ENCODE data around the gene PCSK6. TPM values are rescaled to one million over a fixed set of nuclear protein-coding genes. Genes with fewer than 3 reads are reported as not detected.

The PCSK6 gene
- total RNA-seq, 1 donor from 2014 or later: 5.4 TPM

DNA sequence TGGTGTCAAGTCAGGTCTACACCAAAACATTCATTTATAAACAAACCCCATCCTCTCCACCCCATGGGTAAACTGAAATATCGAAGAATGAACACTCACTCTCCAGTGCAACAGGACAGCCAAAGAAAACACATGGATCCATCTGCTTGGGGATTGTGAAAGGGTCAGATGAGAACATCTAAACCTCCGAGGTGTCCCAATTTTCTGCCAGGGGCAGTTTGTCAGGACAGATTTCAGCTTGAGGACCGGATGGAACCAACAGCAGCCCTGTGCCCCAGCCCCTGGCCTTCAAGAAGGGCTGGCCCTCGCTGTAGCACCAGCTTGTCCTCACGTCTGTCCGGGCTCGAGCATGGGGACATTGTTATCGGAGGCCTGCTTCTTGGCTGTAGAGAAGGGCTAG is 45.5 kb downstream of the PCSK6 start:
- TF ChIP-seq, protein P1, sequence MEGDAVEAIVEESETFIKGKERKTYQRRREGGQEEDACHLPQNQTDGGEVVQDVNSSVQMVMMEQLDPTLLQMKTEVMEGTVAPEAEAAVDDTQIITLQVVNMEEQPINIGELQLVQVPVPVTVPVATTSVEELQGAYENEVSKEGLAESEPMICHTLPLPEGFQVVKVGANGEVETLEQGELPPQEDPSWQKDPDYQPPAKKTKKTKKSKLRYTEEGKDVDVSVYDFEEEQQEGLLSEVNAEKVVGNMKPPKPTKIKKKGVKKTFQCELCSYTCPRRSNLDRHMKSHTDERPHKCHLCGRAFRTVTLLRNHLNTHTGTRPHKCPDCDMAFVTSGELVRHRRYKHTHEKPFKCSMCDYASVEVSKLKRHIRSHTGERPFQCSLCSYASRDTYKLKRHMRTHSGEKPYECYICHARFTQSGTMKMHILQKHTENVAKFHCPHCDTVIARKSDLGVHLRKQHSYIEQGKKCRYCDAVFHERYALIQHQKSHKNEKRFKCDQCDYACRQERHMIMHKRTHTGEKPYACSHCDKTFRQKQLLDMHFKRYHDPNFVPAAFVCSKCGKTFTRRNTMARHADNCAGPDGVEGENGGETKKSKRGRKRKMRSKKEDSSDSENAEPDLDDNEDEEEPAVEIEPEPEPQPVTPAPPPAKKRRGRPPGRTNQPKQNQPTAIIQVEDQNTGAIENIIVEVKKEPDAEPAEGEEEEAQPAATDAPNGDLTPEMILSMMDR (conservative IDR thresholded peaks at IDR 0.05): no peak
- Mint-ChIP-seq H3K4me3 (no peak overlapping the region), H3K27ac (ENCODE audit: unreplicated experiment) (no peak overlapping the region), H3K4me1 (peaks cover 7% of the 10 kb centered on the region), H3K36me3 (ENCODE audit: low read depth) (no peaks in the 10 kb centered on the region), H3K27me3 (ENCODE audit: low read depth) (no peaks in the 10 kb centered on the region), H3K9me3 (no peaks in the 10 kb centered on the region)
- DNase-seq (ENCODE audit: low read depth, low spot score): no peak

DNA sequence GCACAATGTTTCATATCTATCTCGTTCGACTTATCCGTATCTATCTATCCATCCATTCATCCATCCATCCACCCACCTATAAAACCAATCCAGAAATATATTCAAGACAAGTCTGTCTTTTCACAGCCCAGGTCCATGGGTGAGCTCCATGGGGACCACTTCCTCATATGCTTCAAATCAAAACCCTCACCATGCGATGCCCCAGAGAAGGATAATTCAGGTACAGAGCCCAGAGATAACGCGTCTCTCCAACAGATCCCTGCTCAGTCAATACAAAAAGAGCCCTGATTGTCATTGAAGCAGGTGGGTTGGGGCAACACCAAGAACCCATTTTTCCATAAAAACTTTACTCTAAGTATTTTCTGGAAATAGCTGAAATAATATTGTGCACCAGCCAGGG is 47.2 kb downstream of the PCSK6 start:
- Mint-ChIP-seq H3K27ac (ENCODE audit: unreplicated experiment) (no peak overlapping the region), H3K36me3 (ENCODE audit: low read depth) (peaks cover 2% of the 10 kb centered on the region), H3K9me3 (peaks cover 2% of the 10 kb centered on the region), H3K27me3 (ENCODE audit: low read depth) (no peaks in the 10 kb centered on the region), H3K4me3 (no peak overlapping the region), H3K4me1 (peaks cover 19% of the 10 kb centered on the region)
- TF ChIP-seq, protein P1 (conservative IDR thresholded peaks at IDR 0.05): no peak
- no peak for DNase-seq (ENCODE audit: low read depth, low spot score)

DNA sequence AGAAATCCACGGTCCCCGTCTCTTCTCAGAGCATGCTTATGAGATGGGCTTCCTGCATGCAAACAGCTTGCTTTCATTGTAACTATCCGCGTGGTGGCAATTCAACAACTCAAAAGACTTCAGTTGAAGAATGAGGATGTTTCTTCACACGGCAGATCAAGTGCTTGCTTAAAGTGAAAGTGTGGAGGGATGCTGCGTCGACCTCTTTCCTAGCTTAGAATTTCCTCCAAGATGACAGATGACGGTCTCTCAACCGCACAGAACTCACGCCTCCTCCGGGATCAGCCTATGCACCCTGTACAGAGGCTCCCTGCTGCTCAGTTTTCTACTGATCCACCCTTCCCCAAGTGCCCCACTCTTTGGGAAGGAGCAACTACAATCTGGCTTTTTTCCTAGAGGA is 47.8 kb downstream of the PCSK6 start:
- H3K4me1 Mint-ChIP-seq: peaks cover 23% of the 10 kb centered on the region
- peaks cover 2% of the 10 kb centered on the region for H3K9me3 Mint-ChIP-seq
- H3K27ac Mint-ChIP-seq (ENCODE audit: unreplicated experiment): no peak overlapping the region
- H3K27me3 Mint-ChIP-seq (ENCODE audit: low read depth): no peaks in the 10 kb centered on the region
- DNase-seq (ENCODE audit: low read depth, low spot score): no peak
- peaks cover 2% of the 10 kb centered on the region for H3K36me3 Mint-ChIP-seq (ENCODE audit: low read depth)
- H3K4me3 Mint-ChIP-seq: no peak overlapping the region
- TF ChIP-seq, protein P1 (conservative IDR thresholded peaks at IDR 0.05): no peak

DNA sequence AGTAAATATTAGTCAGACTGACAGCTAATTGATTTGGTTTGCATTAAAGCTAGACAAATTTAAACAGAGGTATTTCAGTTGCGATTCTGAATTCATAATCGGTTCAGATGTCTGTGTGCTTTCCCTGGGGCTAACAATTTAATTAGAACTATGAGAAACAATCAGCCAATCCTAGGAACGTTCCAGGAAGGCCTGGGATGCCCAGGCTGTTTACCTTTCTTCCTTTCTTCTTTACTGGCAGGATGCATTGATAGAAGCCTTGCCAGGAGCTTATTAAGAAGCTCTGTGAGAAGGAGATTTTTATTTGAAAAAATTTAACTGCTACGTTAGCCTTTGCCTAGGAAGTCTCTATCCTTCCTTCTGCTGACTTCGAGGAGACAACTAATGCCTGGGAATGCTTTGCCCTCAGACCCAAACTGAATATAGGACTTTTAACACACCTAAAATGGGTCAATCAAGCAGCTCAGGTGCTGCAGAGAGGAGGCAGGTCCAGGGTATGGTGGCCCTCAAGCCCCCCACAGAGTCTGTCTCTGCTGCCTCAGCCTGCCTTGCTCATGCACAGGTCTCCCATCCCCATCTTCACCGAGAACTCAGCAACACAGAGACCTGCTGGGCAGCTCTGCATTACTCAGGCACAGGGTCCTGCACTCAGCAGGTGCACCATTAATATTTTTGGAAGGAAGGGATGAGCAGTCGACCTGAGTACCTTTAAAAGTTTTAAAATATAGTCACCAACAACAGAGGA is 48.5 kb downstream of the PCSK6 start:
- no peak overlapping the region for H3K4me3 Mint-ChIP-seq
- H3K27me3 Mint-ChIP-seq (ENCODE audit: low read depth): no peaks in the 10 kb centered on the region
- H3K9me3 Mint-ChIP-seq: peaks cover 2% of the 10 kb centered on the region
- TF ChIP-seq, protein P1 (conservative IDR thresholded peaks at IDR 0.05): no peak
- H3K4me1 Mint-ChIP-seq: peaks cover 18% of the 10 kb centered on the region
- DNase-seq (ENCODE audit: low read depth, low spot score): no peak
- peaks cover 2% of the 10 kb centered on the region for H3K36me3 Mint-ChIP-seq (ENCODE audit: low read depth)
- H3K27ac Mint-ChIP-seq (ENCODE audit: unreplicated experiment): no peak overlapping the region

DNA sequence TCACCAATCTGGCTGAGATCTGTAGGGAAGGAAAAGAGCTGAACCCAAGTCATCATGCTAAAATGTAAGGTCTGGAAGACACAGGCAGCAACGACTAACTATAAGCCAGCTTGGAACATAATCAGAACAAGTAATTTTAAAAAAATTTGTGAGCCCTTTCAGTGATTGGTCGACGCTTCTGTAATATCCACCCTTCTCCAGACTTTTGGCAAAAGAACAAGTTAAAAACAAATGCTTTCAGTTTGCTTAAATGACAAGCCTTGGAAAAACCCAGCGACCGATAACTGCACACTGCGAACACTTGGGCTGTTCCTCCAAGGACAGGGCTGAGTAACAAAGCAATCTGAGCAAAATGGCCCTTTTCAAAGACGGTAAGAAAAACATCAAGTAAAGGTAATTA is 49.6 kb downstream of the PCSK6 start:
- H3K36me3 Mint-ChIP-seq (ENCODE audit: low read depth): peaks cover 2% of the 10 kb centered on the region
- H3K4me1 Mint-ChIP-seq: peaks cover 18% of the 10 kb centered on the region
- no peak for DNase-seq (ENCODE audit: low read depth, low spot score)
- TF ChIP-seq, protein P1 (conservative IDR thresholded peaks at IDR 0.05): no peak
- no peaks in the 10 kb centered on the region for H3K27me3 Mint-ChIP-seq (ENCODE audit: low read depth)
- H3K9me3 Mint-ChIP-seq: peaks cover 2% of the 10 kb centered on the region
- H3K27ac Mint-ChIP-seq (ENCODE audit: unreplicated experiment): no peak overlapping the region
- H3K4me3 Mint-ChIP-seq: no peak overlapping the region
